ENCODE data around the gene MACF1. TPM values are rescaled to one million over a fixed set of nuclear protein-coding genes. Genes with fewer than 3 reads are reported as not detected.
"Not testable (repeated sequence)": the region's sequence is repeated elsewhere in the genome, so short reads cannot be mapped to it uniquely, and the experiment has no call there.

Gene MACF1
- total RNA-seq, 2 experiments from 2014 or later: 353 to 366 TPM

DNA sequence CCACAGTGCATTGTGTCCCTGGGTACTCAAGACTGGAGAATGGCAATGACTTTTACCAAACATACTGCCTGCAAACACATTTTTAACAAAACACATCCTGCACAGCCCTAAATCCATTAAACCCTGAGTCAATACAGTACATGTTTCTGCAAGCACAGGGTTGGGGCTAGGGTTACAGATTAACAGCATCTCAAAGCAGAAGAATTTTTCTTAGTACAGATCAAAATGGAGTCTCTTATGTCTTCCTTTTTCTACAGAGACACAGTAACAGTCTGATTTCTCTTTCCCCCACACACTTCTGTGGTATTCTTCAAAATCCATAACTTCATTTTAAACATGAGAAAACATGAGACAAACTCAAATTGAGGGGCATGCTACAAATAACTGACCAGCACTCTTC is 300.8 kb downstream of the MACF1 start:
- Mint-ChIP-seq H3K36me3 (ENCODE audit: low read depth) (no peaks in the 10 kb centered on the region), H3K27ac (no peak overlapping the region), H3K4me1 (ENCODE audit: low read depth) (peaks cover 15% of the 10 kb centered on the region), H3K9me3 (ENCODE audit: insufficient read depth) (no peaks in the 10 kb centered on the region), H3K4me3 (no peak overlapping the region), H3K27me3 (ENCODE audit: low read depth) (peaks cover 21% of the 10 kb centered on the region)
- POLR2A ChIA-PET: no interaction called here
- ATAC-seq: no peak
- no peak for DNase-seq
- CTCF ChIA-PET: no interaction called here

DNA sequence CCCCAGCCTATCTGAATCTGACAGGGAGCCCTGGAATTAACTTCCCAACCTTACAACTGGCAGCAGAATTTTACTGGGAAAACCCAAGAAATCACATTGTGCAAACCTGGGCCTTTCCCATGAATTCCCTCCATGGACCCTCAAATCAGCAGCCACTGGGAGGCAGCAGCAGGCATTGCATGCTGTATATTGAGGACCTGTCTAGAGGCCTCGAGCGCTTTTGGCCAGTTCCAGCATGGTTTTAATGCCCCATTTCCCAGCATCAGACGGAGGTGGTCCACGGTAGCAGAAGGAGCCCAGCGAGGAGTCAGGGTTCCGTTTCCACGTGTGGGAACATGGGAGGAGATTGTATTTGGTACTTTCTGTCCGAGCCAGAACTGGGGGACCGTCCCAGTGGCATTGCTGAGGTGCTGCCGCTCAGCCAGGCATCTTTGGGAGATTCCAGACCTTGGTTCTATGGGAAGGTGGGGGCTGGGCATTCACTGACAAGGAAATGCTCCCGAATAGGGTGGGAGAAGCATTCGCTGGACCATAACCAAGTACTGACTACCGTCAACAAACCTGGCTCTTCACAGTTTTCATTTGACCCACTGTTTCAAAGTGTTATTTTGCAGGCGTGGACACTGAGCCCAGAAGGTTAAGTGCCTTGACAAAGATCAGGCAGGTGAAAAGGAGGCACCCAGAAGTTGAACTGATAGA is 302.9 kb downstream of the MACF1 start:
- Mint-ChIP-seq H3K27ac (no peak overlapping the region), H3K36me3 (ENCODE audit: low read depth) (no peaks in the 10 kb centered on the region), H3K9me3 (ENCODE audit: insufficient read depth) (no peaks in the 10 kb centered on the region), H3K27me3 (ENCODE audit: low read depth) (peaks cover 12% of the 10 kb centered on the region), H3K4me3 (no peak overlapping the region), H3K4me1 (ENCODE audit: low read depth) (peaks cover 19% of the 10 kb centered on the region)
- POLR2A ChIA-PET: no interaction called here
- DNase-seq (no peak), ATAC-seq (no peak)
- CTCF ChIA-PET: no interaction called here

DNA sequence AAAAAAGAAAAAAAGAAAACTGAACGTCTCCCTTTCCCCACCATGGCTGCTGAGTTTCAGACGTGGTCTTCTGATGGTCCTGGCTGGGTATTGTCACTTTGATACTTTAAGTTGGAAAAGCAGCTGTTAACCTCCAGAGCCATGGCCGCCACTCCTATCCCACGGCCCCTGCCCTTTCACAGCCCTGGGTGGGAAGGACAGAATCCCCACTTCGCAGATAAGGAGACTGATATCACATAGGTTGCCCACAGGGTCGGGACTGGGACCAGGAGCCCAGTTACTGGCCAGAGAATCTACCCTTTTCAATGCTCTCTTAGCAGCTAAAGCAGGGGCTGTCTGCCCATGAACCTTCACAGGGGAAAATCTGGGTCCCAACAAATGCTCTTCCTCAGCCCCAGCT is 303.8 kb downstream of the MACF1 start:
- H3K4me3 Mint-ChIP-seq: no peak overlapping the region
- peaks cover 12% of the 10 kb centered on the region for H3K27me3 Mint-ChIP-seq (ENCODE audit: low read depth)
- no peaks in the 10 kb centered on the region for H3K9me3 Mint-ChIP-seq (ENCODE audit: insufficient read depth)
- H3K27ac Mint-ChIP-seq: no peak overlapping the region
- POLR2A ChIA-PET: interaction anchor here (0.5 kb wide), 1 partner anchor 35 kb away, joined by 3 read pairs; no protein-coding TSS in a partner anchor
- H3K36me3 Mint-ChIP-seq (ENCODE audit: low read depth): no peaks in the 10 kb centered on the region
- ATAC-seq (no peak), DNase-seq (no peak)
- CTCF ChIA-PET: no interaction called here
- H3K4me1 Mint-ChIP-seq (ENCODE audit: low read depth): peaks cover 19% of the 10 kb centered on the region

DNA sequence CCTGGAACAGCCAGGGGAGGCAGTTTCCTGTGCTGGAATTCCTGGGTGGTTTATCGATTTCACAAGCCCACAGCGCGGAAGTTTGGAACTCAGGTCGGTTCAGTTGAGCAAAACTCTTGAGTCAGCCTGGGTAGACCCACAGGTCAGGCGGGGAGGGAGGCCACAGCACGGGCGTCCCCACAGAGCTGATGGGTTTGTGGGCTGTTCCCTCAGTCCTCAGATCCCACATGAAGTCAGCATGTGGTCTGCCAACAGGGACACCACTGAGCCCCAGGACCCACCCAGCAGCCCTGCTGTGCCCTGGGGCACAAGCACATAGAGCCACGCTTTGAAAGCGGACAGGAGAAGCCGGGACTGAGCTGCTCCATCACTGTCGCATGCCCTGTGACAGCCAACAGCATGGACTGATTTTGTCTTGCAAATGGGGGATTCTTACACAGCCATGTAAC is 304.4 kb downstream of the MACF1 start:
- H3K27me3 Mint-ChIP-seq (ENCODE audit: low read depth): peaks cover 12% of the 10 kb centered on the region
- no peaks in the 10 kb centered on the region for H3K9me3 Mint-ChIP-seq (ENCODE audit: insufficient read depth)
- peak; percentile 31 for DNase-seq
- no peak overlapping the region for H3K27ac Mint-ChIP-seq
- H3K4me1 Mint-ChIP-seq (ENCODE audit: low read depth): peaks cover 19% of the 10 kb centered on the region
- CTCF ChIA-PET: interaction anchor here (0.7 kb wide), 1 partner anchor 410 kb away, joined by 5 read pairs; no protein-coding TSS in a partner anchor
- ATAC-seq: peak; percentile 50
- no peak overlapping the region for H3K4me3 Mint-ChIP-seq
- H3K36me3 Mint-ChIP-seq (ENCODE audit: low read depth): no peaks in the 10 kb centered on the region
- POLR2A ChIA-PET: no interaction called here

DNA sequence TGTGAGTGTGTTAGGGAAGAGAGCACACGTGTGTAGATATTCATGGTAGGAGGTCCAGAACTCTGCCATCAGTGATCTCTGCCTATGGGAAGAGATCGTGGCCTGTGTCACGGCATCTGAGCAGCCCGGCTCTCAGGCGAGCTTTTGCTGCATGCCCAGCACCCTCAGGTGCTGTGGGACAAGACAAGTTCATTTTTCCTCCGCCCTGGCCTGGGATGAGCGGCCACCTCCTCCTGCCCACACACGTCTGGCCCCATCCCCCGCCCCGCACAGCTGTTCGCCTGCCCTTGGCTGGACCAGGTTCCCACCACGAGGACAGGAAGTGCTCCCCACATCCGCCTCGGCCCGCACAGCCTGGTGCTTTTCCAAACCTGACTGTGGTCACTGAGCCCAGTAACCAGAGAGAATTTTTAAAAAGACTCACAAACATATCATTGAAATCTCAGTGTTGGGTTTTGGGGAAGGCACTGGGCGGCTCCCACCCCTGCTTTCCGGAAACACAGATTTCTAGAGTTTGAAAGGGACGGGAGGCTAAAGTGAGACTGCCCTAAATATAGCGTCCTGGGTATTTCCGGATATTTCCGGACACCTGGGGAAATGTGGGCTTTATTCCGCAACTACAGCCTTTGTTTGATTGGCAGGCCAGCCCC is 305.0 kb downstream of the MACF1 start:
- ChIA-PET POLR2A (no interaction called here), CTCF (interaction anchor here (0.7 kb wide), 1 partner anchor 411 kb away, joined by 5 read pairs; no protein-coding TSS in a partner anchor)
- Mint-ChIP-seq H3K27me3 (ENCODE audit: low read depth) (peaks cover 12% of the 10 kb centered on the region), H3K4me3 (peak overlapping the region; percentile 7), H3K36me3 (ENCODE audit: low read depth) (no peaks in the 10 kb centered on the region), H3K27ac (peak overlapping the region; percentile 63), H3K9me3 (ENCODE audit: insufficient read depth) (no peaks in the 10 kb centered on the region), H3K4me1 (ENCODE audit: low read depth) (peaks cover 19% of the 10 kb centered on the region)
- ATAC-seq: peak; percentile 53
- peak; percentile 48 for DNase-seq

DNA sequence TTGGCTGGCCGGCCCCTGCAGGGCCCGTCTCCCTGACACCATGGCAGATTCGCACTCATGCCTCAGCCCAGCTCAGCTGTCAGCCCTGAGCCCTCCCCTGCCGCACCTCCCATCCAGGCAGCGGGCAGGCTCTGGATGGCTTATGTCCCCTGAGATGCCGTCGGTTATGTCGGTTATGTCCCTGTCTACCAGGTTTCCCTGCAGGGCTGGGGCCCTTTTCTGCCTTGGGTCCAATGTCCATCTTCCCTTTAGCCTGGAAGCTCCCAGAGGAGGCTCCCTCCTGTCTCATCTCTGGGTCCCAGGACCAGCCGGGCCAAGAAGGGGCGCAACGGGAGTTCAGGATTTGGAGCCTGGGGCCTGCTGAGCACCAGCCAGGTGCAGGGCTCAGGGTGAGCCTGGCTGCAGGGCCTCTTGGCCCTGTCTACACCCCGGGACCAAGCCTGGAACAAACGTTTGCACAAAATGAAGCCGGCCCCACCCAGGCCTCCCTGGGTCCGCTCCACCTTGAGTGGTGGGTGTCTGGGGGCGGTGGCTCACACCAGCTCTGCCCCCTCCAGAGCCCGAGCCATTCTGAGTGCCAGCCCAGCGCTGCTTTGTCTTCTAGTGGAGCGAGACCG is 306.2 kb downstream of the MACF1 start:
- POLR2A ChIA-PET; H3K36me3 Mint-ChIP-seq (ENCODE audit: low read depth); ATAC-seq; H3K4me3 Mint-ChIP-seq; CTCF ChIA-PET; H3K27ac Mint-ChIP-seq; H3K9me3 Mint-ChIP-seq (ENCODE audit: insufficient read depth); DNase-seq: not testable (repeated sequence)
- peaks cover 22% of the 10 kb centered on the region for H3K4me1 Mint-ChIP-seq (ENCODE audit: low read depth)
- peaks cover 14% of the 10 kb centered on the region for H3K27me3 Mint-ChIP-seq (ENCODE audit: low read depth)

DNA sequence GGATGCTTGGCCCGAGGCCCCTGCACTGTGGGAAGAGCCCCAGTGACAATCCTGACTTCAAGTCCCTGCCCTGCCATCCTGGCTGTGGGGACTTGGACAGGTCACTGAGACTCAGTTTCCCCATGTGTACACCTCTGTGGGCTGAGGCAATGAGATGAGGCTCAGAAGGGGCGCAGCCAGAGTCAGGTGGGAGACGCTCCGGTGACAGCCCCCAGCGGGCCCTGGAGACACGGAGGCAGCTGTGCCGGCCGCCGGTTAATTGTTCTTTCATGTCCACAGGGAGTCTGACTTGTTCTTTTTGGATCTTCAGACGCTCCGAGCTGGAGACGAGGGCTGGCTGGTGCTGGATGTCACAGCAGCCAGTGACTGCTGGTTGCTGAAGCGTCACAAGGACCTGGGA is 307.0 kb downstream of the MACF1 start:
- ATAC-seq; H3K27ac Mint-ChIP-seq; H3K4me3 Mint-ChIP-seq; H3K9me3 Mint-ChIP-seq (ENCODE audit: insufficient read depth); H3K36me3 Mint-ChIP-seq (ENCODE audit: low read depth); CTCF ChIA-PET; POLR2A ChIA-PET; DNase-seq: not testable (repeated sequence)
- Mint-ChIP-seq H3K27me3 (ENCODE audit: low read depth) (peaks cover 14% of the 10 kb centered on the region), H3K4me1 (ENCODE audit: low read depth) (peaks cover 22% of the 10 kb centered on the region)

DNA sequence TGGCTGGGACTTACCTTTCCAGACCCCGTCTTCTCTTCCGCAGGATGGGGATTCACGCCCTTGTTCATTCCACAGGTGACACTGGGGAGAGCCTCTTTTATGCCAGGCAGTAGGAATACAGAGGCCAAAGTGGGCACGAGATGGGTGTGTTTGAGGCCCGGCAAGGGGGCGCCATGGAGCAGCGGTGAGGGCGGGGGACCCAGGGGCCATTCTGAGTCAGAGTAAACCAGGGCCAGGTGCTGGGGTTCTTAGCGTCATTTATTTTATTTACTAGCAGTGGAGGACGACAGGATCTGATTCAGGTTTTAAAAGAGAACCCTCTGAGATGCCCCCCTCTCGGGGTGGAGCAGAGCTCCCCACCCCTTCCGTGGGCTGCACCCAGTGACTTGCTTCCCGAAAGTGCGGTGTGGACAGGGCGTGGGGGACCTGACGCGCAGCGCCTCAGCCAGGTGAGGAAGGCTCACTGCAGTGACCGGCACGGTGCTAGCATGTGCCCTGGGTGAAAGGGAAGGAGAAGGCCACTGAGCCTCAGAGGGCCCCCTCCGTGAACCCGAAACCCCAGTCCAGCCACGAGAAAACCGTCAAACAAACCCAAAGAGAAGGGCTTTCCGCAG is 307.8 kb downstream of the MACF1 start:
- H3K27ac Mint-ChIP-seq; CTCF ChIA-PET; DNase-seq; H3K9me3 Mint-ChIP-seq (ENCODE audit: insufficient read depth); H3K4me3 Mint-ChIP-seq; H3K27me3 Mint-ChIP-seq (ENCODE audit: low read depth); H3K36me3 Mint-ChIP-seq (ENCODE audit: low read depth); POLR2A ChIA-PET: not testable (repeated sequence)
- H3K4me1 Mint-ChIP-seq (ENCODE audit: low read depth): peaks cover 22% of the 10 kb centered on the region
- peak; percentile 50 for ATAC-seq

DNA sequence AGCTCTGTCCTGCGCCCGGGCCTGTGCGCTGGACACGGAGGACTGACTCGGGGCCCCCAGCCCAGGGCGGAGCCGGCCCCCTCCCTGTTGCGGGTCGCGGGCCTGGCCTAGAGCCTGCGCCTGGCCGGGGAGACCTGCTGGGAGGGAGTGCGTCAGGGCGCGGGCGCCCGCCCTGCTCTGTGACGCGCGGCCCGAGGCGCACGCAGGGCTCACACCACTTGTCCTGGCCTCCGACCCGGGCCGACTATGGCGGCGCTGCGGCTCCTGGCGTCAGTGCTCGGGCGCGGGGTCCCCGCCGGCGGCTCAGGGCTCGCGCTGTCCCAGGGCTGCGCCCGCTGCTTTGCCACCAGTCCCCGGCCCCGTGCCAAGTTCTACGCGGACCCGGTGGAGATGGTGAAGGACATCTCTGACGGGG is 310.2 kb downstream of the MACF1 start:
- H3K4me3 Mint-ChIP-seq; H3K9me3 Mint-ChIP-seq (ENCODE audit: insufficient read depth); H3K4me1 Mint-ChIP-seq (ENCODE audit: low read depth); H3K27me3 Mint-ChIP-seq (ENCODE audit: low read depth); H3K36me3 Mint-ChIP-seq (ENCODE audit: low read depth); CTCF ChIA-PET; DNase-seq; POLR2A ChIA-PET; H3K27ac Mint-ChIP-seq: not testable (repeated sequence)
- peak; percentile 37 for ATAC-seq

DNA sequence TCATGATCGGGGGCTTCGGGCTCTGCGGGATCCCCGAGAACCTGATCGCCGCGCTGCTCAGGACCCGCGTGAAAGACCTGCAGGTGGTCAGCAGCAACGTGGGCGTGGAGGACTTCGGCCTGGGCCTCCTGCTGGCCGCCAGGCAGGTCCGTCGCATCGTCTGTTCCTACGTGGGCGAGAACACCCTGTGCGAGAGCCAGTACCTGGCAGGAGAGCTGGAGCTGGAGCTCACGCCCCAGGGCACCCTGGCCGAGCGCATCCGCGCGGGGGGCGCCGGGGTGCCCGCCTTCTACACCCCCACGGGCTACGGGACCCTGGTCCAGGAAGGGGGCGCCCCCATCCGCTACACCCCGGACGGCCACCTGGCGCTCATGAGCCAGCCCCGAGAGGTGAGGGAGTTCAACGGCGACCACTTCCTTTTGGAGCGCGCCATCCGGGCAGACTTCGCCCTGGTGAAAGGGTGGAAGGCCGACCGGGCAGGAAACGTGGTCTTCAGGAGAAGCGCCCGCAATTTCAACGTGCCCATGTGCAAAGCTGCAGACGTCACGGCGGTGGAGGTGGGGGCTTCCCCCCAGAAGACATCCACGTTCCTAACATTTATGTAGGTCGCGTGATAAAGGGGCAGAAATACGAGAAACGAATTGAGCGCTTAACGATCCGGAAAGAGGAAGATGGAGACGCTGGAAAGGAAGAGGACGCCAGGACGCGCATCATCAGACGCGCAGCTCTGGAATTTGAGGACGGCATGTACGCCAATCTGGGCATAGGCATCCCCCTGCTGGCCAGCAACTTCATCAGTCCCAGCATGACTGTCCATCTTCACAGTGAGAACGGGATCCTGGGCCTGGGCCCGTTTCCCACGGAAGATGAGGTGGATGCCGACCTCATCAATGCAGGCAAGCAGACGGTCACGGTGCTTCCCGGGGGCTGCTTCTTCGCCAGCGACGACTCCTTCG is 310.9 kb downstream of the MACF1 start:
- H3K27me3 Mint-ChIP-seq (ENCODE audit: low read depth); POLR2A ChIA-PET; H3K9me3 Mint-ChIP-seq (ENCODE audit: insufficient read depth); CTCF ChIA-PET; H3K4me1 Mint-ChIP-seq (ENCODE audit: low read depth); H3K36me3 Mint-ChIP-seq (ENCODE audit: low read depth): not testable (repeated sequence)
- peak; percentile 44 for DNase-seq
- peak overlapping the region; percentile 26 for H3K27ac Mint-ChIP-seq
- ATAC-seq: peak; percentile 60
- peak overlapping the region; percentile 55 for H3K4me3 Mint-ChIP-seq

DNA sequence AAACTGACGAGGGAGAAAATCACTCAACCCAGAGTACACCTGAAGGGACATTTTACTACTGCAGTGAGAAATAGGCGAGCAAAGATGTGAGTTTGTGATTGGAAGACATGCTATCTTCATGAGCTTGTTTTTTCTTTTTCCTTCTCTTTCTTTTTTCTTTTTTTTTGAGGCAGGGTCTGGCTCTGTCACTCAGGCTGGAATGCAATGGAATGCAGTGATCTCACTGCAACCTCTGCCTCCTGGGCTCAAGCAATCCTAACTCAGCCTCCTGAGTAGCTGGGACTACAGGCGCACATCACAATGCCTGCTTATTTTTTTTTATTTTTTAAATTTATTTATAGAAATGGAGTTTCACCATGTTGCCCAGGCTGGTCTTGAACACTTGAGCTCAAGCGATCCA is 312.3 kb downstream of the MACF1 start:
- POLR2A ChIA-PET: interaction anchor here (0.6 kb wide), 2 partner anchors 299 to 526 kb away, joined by 3 read pairs; no protein-coding TSS in a partner anchor
- H3K4me1 Mint-ChIP-seq (ENCODE audit: low read depth); H3K4me3 Mint-ChIP-seq; H3K27ac Mint-ChIP-seq; H3K9me3 Mint-ChIP-seq (ENCODE audit: insufficient read depth); H3K27me3 Mint-ChIP-seq (ENCODE audit: low read depth); ATAC-seq; DNase-seq; H3K36me3 Mint-ChIP-seq (ENCODE audit: low read depth): not testable (repeated sequence)
- CTCF ChIA-PET: interaction anchor here (1.1 kb wide), 1 partner anchor 22 kb away, joined by 3 read pairs; no protein-coding TSS in a partner anchor

All from activated CD8-positive, alpha-beta T cell treated with anti-CD3 and anti-CD28 coated beads, Interleukin-2, amount 10 ng/mL, durations not matched to agents 7 days and 5 days (primary cell).